A673 (cell line): Measurements from ENCODE around the gene RPS6KA3. TPM values are rescaled to one million over a fixed set of nuclear protein-coding genes. Genes with fewer than 3 reads are reported as not detected.

Experiments
- BruUV-seq: library from RNA; stranded (reverse); fragments of 400-500 nt; replicated peaks from 2 replicates; lab custom pipeline; 2021; lab: Mats Ljungman, UMichigan
- CTCF ChIA-PET: fragments of 300-600 bp; sonication (Branson Sonifier 250); formaldehyde crosslinking; loops from one replicate; lab custom pipeline; 2022; ENCODE audit warnings: antibody characterized with exemption; lab: Charles Lee
- POLR2A ChIA-PET: fragments of 300-600 bp; sonication (Branson Sonifier 250); formaldehyde crosslinking; loops from one replicate; lab custom pipeline; 2022; ENCODE audit warnings: antibody characterized with exemption; ENCODE audit not compliant: low non-redundant PET; lab: Charles Lee
- DNase-seq: peaks from one replicate; pipeline ENCODE4 v3.0.0-alpha.2; 2015; ENCODE audit warnings: low spot score
- H3K27ac ChIP-seq: fragments of 200-600 bp; sonication (generic); 2 replicates; pipeline ENCODE4 v1.5.1; 2016; ENCODE audit warnings: mixed run types, low read depth, mild to moderate bottlenecking, mixed read lengths, antibody characterized with exemption, low read length; ENCODE audit not compliant: poor library complexity, severe bottlenecking
- H3K27me3 ChIP-seq: fragments of 200-600 bp; sonication (generic); replicated peaks from 2 replicates; pipeline ENCODE4 v1.6.1; 2017; ENCODE audit warnings: mixed run types, low read depth, mild to moderate bottlenecking, mixed read lengths, antibody characterized with exemption, low read length; ENCODE audit not compliant: insufficient read depth, poor library complexity
- H3K36me3 ChIP-seq: fragments of 200-600 bp; sonication (generic); 2 replicates; pipeline ENCODE4 v1.6.1; 2016; ENCODE audit warnings: mixed run types, mild to moderate bottlenecking, mixed read lengths, antibody characterized with exemption, low read length; ENCODE audit not compliant: insufficient read depth, poor library complexity, severe bottlenecking
- H3K4me1 ChIP-seq: fragments of 200-600 bp; sonication (generic); 2 replicates; pipeline ENCODE4 v1.6.1; 2017; ENCODE audit warnings: mixed run types, mild to moderate bottlenecking, mixed read lengths, antibody characterized with exemption, low read length; ENCODE audit not compliant: insufficient read depth, poor library complexity, severe bottlenecking
- H3K4me3 ChIP-seq: fragments of 200-600 bp; sonication (generic); 2 replicates; pipeline ENCODE4 v1.5.1; 2016; ENCODE audit warnings: low read depth, mixed run types, mild to moderate bottlenecking, mixed read lengths, low read length; ENCODE audit not compliant: poor library complexity, severe bottlenecking
- H3K9me3 ChIP-seq: fragments of 200-600 bp; sonication (generic); 2 replicates; pipeline ENCODE4 v1.6.1; 2016; ENCODE audit warnings: mixed run types, low read depth, mild to moderate bottlenecking, mixed read lengths, antibody characterized with exemption, low read length; ENCODE audit not compliant: poor library complexity, severe bottlenecking
- EZH2 ChIP-seq: fragments of 200-600 bp; sonication (generic); IDR thresholded peaks from 2 replicates; pipeline ENCODE4 v1.6.1; 2017; ENCODE audit warnings: borderline replicate concordance, low read depth, mild to moderate bottlenecking, mixed read lengths, antibody characterized with exemption, low read length; ENCODE audit not compliant: poor library complexity, severe bottlenecking
- intact Hi-C: fragments of 100-400 bp; cut with micrococcal nuclease; formaldehyde crosslinking; loops from one replicate; pipeline ENCODE4 v1.10.0; 2022; ENCODE audit not compliant: unreplicated experiment
- total RNA-seq: library from RNA; stranded (reverse); gene quantifications from 2 replicates; pipeline ENCODE4 v1.2.3, GENCODE V29; 2021
- TF ChIP-seq, protein P1 (sequence below): fragments of 300-800, 200-600 bp; sonication (generic); conservative IDR thresholded peaks from 2 replicates; pipeline ENCODE4 v1.5.1; 2017; ENCODE audit warnings: low read depth, mild to moderate bottlenecking, antibody characterized with exemption, low read length, moderate library complexity, mixed read lengths

Gene RPS6KA3
- total RNA-seq, 1 experiment from 2014 or later: 33.6 TPM

DNA sequence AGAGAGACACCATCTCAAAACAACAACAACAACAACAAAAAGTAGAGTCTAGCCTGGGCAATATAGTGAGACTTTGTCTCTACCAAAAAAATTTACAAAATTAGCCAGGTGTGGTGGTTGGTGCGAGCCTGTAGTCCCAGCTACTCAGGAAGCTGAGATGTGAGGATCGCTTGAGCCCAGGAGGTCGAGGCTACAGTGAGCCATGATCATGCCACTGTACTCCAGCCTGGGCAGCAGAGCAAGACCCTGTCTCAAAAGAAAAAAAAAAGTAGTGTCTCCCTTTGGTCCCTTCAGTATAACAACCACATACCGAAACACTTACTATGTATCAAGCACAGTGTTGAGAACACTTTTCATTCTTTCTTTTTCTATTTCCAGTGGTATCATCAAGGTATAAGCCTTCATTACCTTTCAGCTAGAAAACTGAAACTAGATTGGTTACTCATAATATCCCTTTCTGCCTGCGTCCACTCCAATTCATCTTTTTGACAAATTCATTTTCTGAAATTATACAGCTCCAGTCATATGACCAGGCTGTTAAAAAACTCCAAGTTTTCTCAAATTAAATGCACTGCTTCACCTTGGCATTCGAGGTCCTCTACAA lies 54.1 kb downstream of the RPS6KA3 start:
- DNase-seq: no peak
- peaks cover 4% of the 10 kb centered on the region for H3K27me3 ChIP-seq
- BruUV-seq: no TSS peak
- H3K4me3 ChIP-seq: no peak overlapping the region
- CTCF ChIA-PET: no interaction called here
- intact Hi-C loops: no loop called here
- H3K9me3 ChIP-seq: no peaks in the 10 kb centered on the region
- no peak for TF ChIP-seq EZH2
- TF ChIP-seq, protein P1, sequence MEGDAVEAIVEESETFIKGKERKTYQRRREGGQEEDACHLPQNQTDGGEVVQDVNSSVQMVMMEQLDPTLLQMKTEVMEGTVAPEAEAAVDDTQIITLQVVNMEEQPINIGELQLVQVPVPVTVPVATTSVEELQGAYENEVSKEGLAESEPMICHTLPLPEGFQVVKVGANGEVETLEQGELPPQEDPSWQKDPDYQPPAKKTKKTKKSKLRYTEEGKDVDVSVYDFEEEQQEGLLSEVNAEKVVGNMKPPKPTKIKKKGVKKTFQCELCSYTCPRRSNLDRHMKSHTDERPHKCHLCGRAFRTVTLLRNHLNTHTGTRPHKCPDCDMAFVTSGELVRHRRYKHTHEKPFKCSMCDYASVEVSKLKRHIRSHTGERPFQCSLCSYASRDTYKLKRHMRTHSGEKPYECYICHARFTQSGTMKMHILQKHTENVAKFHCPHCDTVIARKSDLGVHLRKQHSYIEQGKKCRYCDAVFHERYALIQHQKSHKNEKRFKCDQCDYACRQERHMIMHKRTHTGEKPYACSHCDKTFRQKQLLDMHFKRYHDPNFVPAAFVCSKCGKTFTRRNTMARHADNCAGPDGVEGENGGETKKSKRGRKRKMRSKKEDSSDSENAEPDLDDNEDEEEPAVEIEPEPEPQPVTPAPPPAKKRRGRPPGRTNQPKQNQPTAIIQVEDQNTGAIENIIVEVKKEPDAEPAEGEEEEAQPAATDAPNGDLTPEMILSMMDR: no peak
- no peaks in the 10 kb centered on the region for H3K36me3 ChIP-seq
- H3K27ac ChIP-seq: no peak overlapping the region
- peaks cover 16% of the 10 kb centered on the region for H3K4me1 ChIP-seq
- POLR2A ChIA-PET: no interaction called here

DNA sequence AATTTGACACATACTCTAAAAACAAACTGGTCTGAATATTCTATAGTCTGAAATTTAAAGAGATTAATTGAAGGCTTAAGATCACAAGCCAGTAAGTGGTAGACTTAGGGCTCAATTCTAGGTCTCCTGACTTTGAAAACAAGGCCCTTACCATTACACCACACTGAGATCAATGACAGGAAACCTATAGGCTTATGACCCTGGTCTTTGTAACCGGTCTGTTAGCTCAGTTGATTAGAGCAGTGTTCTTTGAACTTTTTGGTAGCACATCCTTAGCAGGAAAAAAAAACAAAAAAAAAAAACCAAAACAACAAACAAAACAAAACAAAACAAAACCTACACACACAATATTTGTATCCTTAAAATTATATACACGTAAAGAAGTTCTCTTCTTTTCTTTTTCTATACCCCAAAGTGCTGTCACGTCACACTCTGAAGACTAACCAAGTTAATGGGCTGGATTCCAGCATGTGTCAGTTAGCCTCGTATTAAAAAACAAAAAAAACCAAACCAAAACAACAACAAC lies 55.4 kb downstream of the RPS6KA3 start:
- CTCF ChIA-PET: no interaction called here
- peaks cover 11% of the 10 kb centered on the region for H3K4me1 ChIP-seq
- no peaks in the 10 kb centered on the region for H3K9me3 ChIP-seq
- H3K4me3 ChIP-seq: no peak overlapping the region
- POLR2A ChIA-PET: no interaction called here
- TF ChIP-seq EZH2: no peak
- peaks cover 7% of the 10 kb centered on the region for H3K27me3 ChIP-seq
- no peak for DNase-seq
- H3K27ac ChIP-seq: no peak overlapping the region
- intact Hi-C loops: no loop called here
- no TSS peak for BruUV-seq
- H3K36me3 ChIP-seq: no peaks in the 10 kb centered on the region

DNA sequence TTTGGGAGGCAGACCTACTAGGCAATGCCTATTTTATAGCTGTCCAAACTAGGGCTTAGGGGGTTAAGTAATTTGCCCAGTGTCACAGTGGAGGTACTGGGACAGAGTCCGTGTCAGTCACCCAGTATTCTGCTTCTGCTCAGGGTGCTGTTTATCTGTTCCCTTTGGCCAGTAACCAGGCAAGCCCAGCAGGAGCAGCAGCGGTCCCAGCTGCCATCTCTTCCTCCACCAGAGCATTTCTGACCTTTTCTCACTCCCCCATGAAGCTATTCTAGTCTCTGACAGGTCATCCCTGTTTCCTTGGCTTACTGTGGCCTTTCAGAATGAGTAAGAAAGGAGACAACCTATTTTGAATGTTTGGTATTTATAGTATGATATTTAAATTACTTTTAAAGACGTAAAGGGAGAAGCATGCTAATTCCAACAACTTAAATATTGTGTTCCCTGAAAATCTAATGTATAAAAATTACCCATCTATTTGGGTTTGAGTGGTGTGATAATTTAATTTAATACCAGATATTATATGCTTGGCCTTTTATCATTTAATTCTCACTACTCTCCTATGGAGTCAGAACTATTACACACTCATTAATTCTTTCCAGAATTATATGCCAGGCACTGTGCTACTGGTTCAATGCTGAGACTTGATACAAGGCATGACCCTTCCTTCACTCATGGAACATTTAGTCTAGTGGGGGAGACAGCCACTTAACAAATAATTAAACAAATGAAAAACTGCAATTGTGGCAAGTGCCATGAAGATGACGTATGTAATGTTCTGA lies 60.6 kb downstream of the RPS6KA3 start:
- Histone ChIP-seq H3K27ac (no peak overlapping the region), H3K4me3 (no peak overlapping the region), H3K9me3 (no peaks in the 10 kb centered on the region), H3K4me1 (peaks cover 6% of the 10 kb centered on the region), H3K27me3 (peaks cover 7% of the 10 kb centered on the region), H3K36me3 (no peaks in the 10 kb centered on the region)
- no TSS peak for BruUV-seq
- CTCF ChIA-PET: no interaction called here
- intact Hi-C loops: no loop called here
- DNase-seq: no peak
- TF ChIP-seq, protein P1: no peak
- no peak for TF ChIP-seq EZH2
- POLR2A ChIA-PET: no interaction called here
